Mesenchymal stem cell (in vitro differentiated cells and primary cell): ENCODE measurements around the gene IPPK.
A peak's percentile ranks its signal among the peaks of the same experiment; 100 is the strongest.

Experiments used
- DNase-seq: peaks from one replicate; pipeline ENCODE4 v3.0.0-alpha.2; 2013
- H2AFZ ChIP-seq: one replicate; pipeline ENCODE4 v1.6.1; 2013; ENCODE audit warnings: low read depth, mild to moderate bottlenecking, control low read depth, inconsistent platforms, low read length, moderate library complexity
- H2AK5ac ChIP-seq: 2 replicates; pipeline ENCODE4 v1.6.1; 2013; ENCODE audit warnings: low read length, moderate library complexity, mild to moderate bottlenecking, inconsistent platforms; ENCODE audit not compliant: severe bottlenecking
- H2BK120ac ChIP-seq: one replicate; pipeline ENCODE4 v1.6.1; 2013; ENCODE audit warnings: low read depth, mild to moderate bottlenecking, inconsistent platforms, low read length, moderate library complexity
- H2BK12ac ChIP-seq, 2 experiments: one replicate each; pipeline ENCODE4 v1.6.1; 2013; ENCODE audit warnings: inconsistent platforms in 2 of 2, low read length in 2 of 2, mild to moderate bottlenecking in 2 of 2, moderate library complexity in 2 of 2, control low read depth in 1 of 2
- H2BK15ac ChIP-seq: one replicate; pipeline ENCODE4 v1.6.1; 2013; ENCODE audit warnings: mild to moderate bottlenecking, low read depth, inconsistent platforms; ENCODE audit not compliant: poor library complexity, severe bottlenecking
- H2BK5ac ChIP-seq: 2 replicates; pipeline ENCODE4 v1.6.1; 2013; ENCODE audit warnings: low read depth, mild to moderate bottlenecking, low read length, control low read depth, inconsistent platforms; ENCODE audit not compliant: poor library complexity, severe bottlenecking
- H3K14ac ChIP-seq, 2 experiments: one replicate each; pipeline ENCODE4 v1.6.1; 2013; ENCODE audit warnings: inconsistent platforms in 2 of 2, low read length in 2 of 2, control low read depth in 1 of 2, mild to moderate bottlenecking in 1 of 2, moderate library complexity in 1 of 2
- H3K18ac ChIP-seq, 2 experiments: one replicate each; pipeline ENCODE4 v1.6.1; 2013; ENCODE audit warnings: inconsistent platforms in 2 of 2, low read length in 2 of 2, control low read depth in 1 of 2, low read depth in 1 of 2, mild to moderate bottlenecking in 1 of 2
- H3K23ac ChIP-seq, 2 experiments: one replicate each; pipeline ENCODE4 v1.6.1; 2013; ENCODE audit warnings: inconsistent platforms in 2 of 2, low read length in 2 of 2, mild to moderate bottlenecking in 2 of 2, moderate library complexity in 2 of 2, control low read depth in 1 of 2
- H3K27ac ChIP-seq: 2 replicates; pipeline ENCODE4 v1.5.1; 2013; ENCODE audit warnings: mild to moderate bottlenecking, moderate library complexity, low read length, control low read depth, inconsistent platforms; ENCODE audit not compliant: poor library complexity, severe bottlenecking
- H3K27me3 ChIP-seq, 2 experiments: 2 replicates each; pipeline versions ENCODE4 v1.6.1 to v1.7.0; 2013; ENCODE audit warnings: low read length in 2 of 2, mild to moderate bottlenecking in 2 of 2, moderate library complexity in 2 of 2, control low read depth in 1 of 2, inconsistent platforms in 1 of 2; ENCODE audit not compliant: control insufficient read depth in 1 of 2, insufficient read depth in 1 of 2
- H3K36me3 ChIP-seq, 2 experiments: 2 replicates each; pipeline versions ENCODE4 v1.6.1 to v1.7.0; 2013; ENCODE audit warnings: low read length in 2 of 2, control low read depth in 1 of 2, inconsistent platforms in 1 of 2, low read depth in 1 of 2, mild to moderate bottlenecking in 1 of 2; ENCODE audit not compliant: insufficient read depth in 2 of 2, control insufficient read depth in 1 of 2
- H3K4ac ChIP-seq, 2 experiments: one replicate each; pipeline ENCODE4 v1.6.1; 2013; ENCODE audit warnings: inconsistent platforms in 2 of 2, low read length in 2 of 2, mild to moderate bottlenecking in 2 of 2, moderate library complexity in 2 of 2, control low read depth in 1 of 2, low read depth in 1 of 2
- H3K4me1 ChIP-seq: 2 replicates; pipeline ENCODE4 v1.6.1; 2013; ENCODE audit warnings: low read depth, low read length, control low read depth; ENCODE audit not compliant: control insufficient read depth, insufficient read depth
- H3K4me2 ChIP-seq: 2 replicates; pipeline ENCODE4 v1.6.1; 2013; ENCODE audit warnings: low read length, mild to moderate bottlenecking, inconsistent platforms; ENCODE audit not compliant: poor library complexity, severe bottlenecking
- H3K4me3 ChIP-seq, 2 experiments: 2 replicates each; pipeline versions ENCODE4 v1.5.1 to v1.7.0; 2013; ENCODE audit warnings: low read length in 2 of 2, mild to moderate bottlenecking in 2 of 2, control low read depth in 1 of 2, low read depth in 1 of 2; ENCODE audit not compliant: insufficient read depth in 1 of 2
- H3K79me1 ChIP-seq: replicated peaks from 2 replicates; pipeline ENCODE4 v1.6.1; 2013; ENCODE audit warnings: mild to moderate bottlenecking, control low read depth, low read length, inconsistent platforms; ENCODE audit not compliant: poor library complexity, severe bottlenecking
- H3K9ac ChIP-seq: 2 replicates; pipeline ENCODE4 v1.7.0; 2013; ENCODE audit warnings: mild to moderate bottlenecking, low read length, moderate library complexity
- H3K9me3 ChIP-seq: 2 replicates; pipeline ENCODE4 v1.7.0; 2013; ENCODE audit warnings: mild to moderate bottlenecking, low read length; ENCODE audit not compliant: control insufficient read depth
- H4K8ac ChIP-seq: one replicate; pipeline ENCODE4 v1.6.1; 2013; ENCODE audit warnings: inconsistent platforms, mild to moderate bottlenecking, low read length, moderate library complexity
- H4K91ac ChIP-seq: one replicate; pipeline ENCODE4 v1.6.1; 2013; ENCODE audit warnings: mild to moderate bottlenecking, low read length, inconsistent platforms
- WGBS: methylation state at CpG from one replicate; pipeline ENCODE4 v1.1.7; 2013; ENCODE audit warnings: mixed read lengths; 5-methylcytosine and 5-hydroxymethylcytosine counted together

IPPK gene

GRCh38 chr9:92686954-92687353 is 17.0 kb upstream of the IPPK start:
- H3K27ac ChIP-seq: no peak overlapping the region
- H3K27me3 ChIP-seq: no peaks in the 10 kb centered on the region
- H3K4me2 ChIP-seq: no peak overlapping the region
- no peaks in the 10 kb centered on the region for H3K79me1 ChIP-seq
- H2BK120ac ChIP-seq: no peak overlapping the region
- H3K4me1 ChIP-seq: peaks cover 2% of the 10 kb centered on the region
- H2BK15ac ChIP-seq: no peak overlapping the region
- no peak overlapping the region for H3K23ac ChIP-seq
- H3K4me3 ChIP-seq: no peak overlapping the region
- H2BK12ac ChIP-seq: no peak overlapping the region
- peak; percentile 21 for DNase-seq
- no peak overlapping the region for H2AK5ac ChIP-seq
- H3K4ac ChIP-seq: no peak overlapping the region
- peaks cover 19% of the 10 kb centered on the region for H3K9me3 ChIP-seq
- H3K18ac ChIP-seq: no peak overlapping the region
- no peak overlapping the region for H3K14ac ChIP-seq
- no peak overlapping the region for H4K91ac ChIP-seq
- no peak overlapping the region for H3K9ac ChIP-seq
- no peaks in the 10 kb centered on the region for H3K36me3 ChIP-seq
- H2AFZ ChIP-seq: no peak overlapping the region
- H4K8ac ChIP-seq: no peak overlapping the region
- H2BK5ac ChIP-seq: no peak overlapping the region
- whole genome bisulfite sequencing: 54% methylated on average over 3 of the region's 3 CpGs

GRCh38 chr9:92685022-92685421 is 15.1 kb upstream of the IPPK start:
- H3K18ac ChIP-seq: no peak overlapping the region
- H2AK5ac ChIP-seq: no peak overlapping the region
- H3K23ac ChIP-seq: no peak overlapping the region
- no peak overlapping the region for H3K4ac ChIP-seq
- WGBS: 90% methylated on average over 5 of the region's 5 CpGs
- H3K4me3 ChIP-seq: no peak overlapping the region
- H3K79me1 ChIP-seq: no peaks in the 10 kb centered on the region
- H4K8ac ChIP-seq: no peak overlapping the region
- H3K14ac ChIP-seq: no peak overlapping the region
- H3K4me1 ChIP-seq: peaks cover 4% of the 10 kb centered on the region
- no peak overlapping the region for H2BK120ac ChIP-seq
- no peak overlapping the region for H2BK12ac ChIP-seq
- H3K9ac ChIP-seq: no peak overlapping the region
- no peak overlapping the region for H2AFZ ChIP-seq
- H2BK5ac ChIP-seq: no peak overlapping the region
- peaks cover 4% of the 10 kb centered on the region for H3K9me3 ChIP-seq
- no peak overlapping the region for H2BK15ac ChIP-seq
- H3K36me3 ChIP-seq: no peaks in the 10 kb centered on the region
- H3K27ac ChIP-seq: no peak overlapping the region
- no peak overlapping the region for H4K91ac ChIP-seq
- DNase-seq: no peak
- H3K4me2 ChIP-seq: no peak overlapping the region
- H3K27me3 ChIP-seq: no peaks in the 10 kb centered on the region

- Histone ChIP-seq H3K36me3 (no peaks in the 10 kb centered on the region), H2AFZ (no peak overlapping the region), H3K9me3 (no peaks in the 10 kb centered on the region), H3K4me2 (no peak overlapping the region), H3K27ac (no peak overlapping the region), H2BK120ac (no peak overlapping the region), H2BK12ac (no peak overlapping the region), H4K8ac (no peak overlapping the region), H2BK15ac (no peak overlapping the region), H3K9ac (no peak overlapping the region), H3K4me3 (no peak overlapping the region), H3K79me1 (no peaks in the 10 kb centered on the region), H4K91ac (no peak overlapping the region), H2BK5ac (no peak overlapping the region), H3K14ac (no peak overlapping the region), H3K27me3 (no peaks in the 10 kb centered on the region), H3K4ac (no peak overlapping the region), H3K4me1 (peaks cover 2% of the 10 kb centered on the region), H3K23ac (no peak overlapping the region), H2AK5ac (no peak overlapping the region), H3K18ac (no peak overlapping the region)
- 89% methylated on average over 2 of the region's 8 CpGs for WGBS
- no peak for DNase-seq
Measured at GRCh38 chr9:92682269-92682668, 12.3 kb upstream of the IPPK start.

- H2BK5ac ChIP-seq: no peak overlapping the region
- H2AFZ ChIP-seq: no peak overlapping the region
- no peak overlapping the region for H3K18ac ChIP-seq
- 92% methylated on average over 10 of the region's 12 CpGs for WGBS
- H3K27me3 ChIP-seq: no peaks in the 10 kb centered on the region
- peaks cover 2% of the 10 kb centered on the region for H3K4me1 ChIP-seq
- H2BK12ac ChIP-seq: no peak overlapping the region
- H3K9me3 ChIP-seq: no peaks in the 10 kb centered on the region
- H3K27ac ChIP-seq: no peak overlapping the region
- no peak for DNase-seq
- no peak overlapping the region for H3K4me3 ChIP-seq
- H4K8ac ChIP-seq: no peak overlapping the region
- H2AK5ac ChIP-seq: no peak overlapping the region
- H3K14ac ChIP-seq: peak overlapping the region in 1 of 2 experiments; percentile 32
- peak overlapping the region in 1 of 2 experiments; percentile 55 for H3K23ac ChIP-seq
- H3K79me1 ChIP-seq: no peaks in the 10 kb centered on the region
- no peak overlapping the region for H3K9ac ChIP-seq
- no peak overlapping the region for H3K4ac ChIP-seq
- H3K36me3 ChIP-seq: no peaks in the 10 kb centered on the region
- H3K4me2 ChIP-seq: no peak overlapping the region
- H2BK120ac ChIP-seq: no peak overlapping the region
- no peak overlapping the region for H2BK15ac ChIP-seq
- H4K91ac ChIP-seq: no peak overlapping the region
Measured at GRCh38 chr9:92680166-92681119, 10.5 kb upstream of the IPPK start.
